Stimulated activated CD8-positive, alpha-beta memory T cell treated with anti-CD3 and anti-CD28 coated beads, Interleukin-2, amount 100 ng/mL, for 1 hour (primary cell): ENCODE results near the gene SRPRB.

Experiments
- DNase-seq, 2 donors: peaks; one replicate each; pipeline ENCODE4 v3.0.0-alpha.2; 2020; ENCODE audit warnings: low read depth in 2 of 2

Gene SRPRB

DNA sequence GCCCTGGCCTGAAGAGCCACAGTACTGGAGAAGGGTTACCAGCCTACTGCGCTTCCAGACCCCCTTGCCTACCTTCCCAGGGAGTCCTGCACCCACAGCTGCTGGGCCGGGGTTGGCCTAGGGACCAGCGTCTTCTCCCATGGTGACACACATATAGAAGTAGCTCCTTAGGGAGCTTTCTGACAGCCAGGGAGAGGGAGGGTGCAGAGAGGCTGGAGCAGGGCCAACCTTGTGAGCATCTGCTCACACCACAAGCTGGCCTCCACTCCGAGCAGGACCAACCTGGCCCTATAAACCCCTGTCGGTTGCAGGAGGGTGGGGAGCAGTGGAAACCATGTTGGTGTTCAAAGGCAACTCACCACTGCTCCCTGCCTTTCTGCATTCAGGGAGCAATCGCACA lies 35.2 kb downstream of the SRPRB start:
- DNase-seq = no peak

- no peak for DNase-seq
These were observed 35.6 kb downstream of the SRPRB start for GRCh38 chr3:133841196-133841595.

- no peak for DNase-seq
These were observed 36.5 kb downstream of the SRPRB start for GRCh38 chr3:133842158-133842557.

- no peak for DNase-seq
These were observed 38.0 kb downstream of the SRPRB start for GRCh38 chr3:133843634-133844033.

DNA sequence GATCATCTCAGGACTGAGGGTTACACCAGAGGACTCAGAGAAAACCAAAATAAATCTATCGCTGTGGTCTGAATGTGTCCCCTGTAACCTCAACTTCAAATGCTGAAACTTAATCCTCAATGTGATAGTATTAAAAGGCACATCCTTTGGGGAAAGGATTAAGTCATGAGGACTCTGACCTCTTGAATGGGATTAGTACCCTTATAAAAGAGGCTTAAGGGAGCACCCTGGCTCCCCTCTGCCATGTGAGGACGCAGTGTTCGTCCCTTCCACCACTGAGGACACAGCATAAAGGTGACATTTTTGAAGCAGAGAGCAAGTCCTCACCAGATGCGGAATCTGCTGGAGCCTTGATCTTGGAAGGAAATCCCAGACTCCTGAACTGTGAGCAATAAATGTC lies 39.5 kb downstream of the SRPRB start:
- DNase-seq = no peak

DNA sequence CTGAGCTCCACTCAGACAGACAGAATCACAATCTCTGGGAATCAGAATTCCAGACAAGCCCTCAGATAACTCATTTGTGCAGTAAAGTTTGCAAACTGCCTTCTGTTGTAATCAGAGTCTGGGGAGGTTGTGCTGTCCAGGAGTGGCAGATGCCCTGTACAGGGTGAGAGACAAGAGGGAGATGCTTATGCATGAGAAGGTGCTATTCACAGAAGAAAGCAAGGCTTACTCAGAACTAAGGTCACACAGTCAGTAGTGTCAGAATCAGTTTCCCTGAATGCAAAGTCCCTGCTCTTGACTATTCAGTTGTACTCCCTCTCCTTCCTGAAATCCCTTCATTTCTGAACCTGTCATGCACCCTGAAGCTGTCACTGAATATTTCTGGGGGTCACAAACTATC lies 43.7 kb downstream of the SRPRB start:
- DNase-seq = no peak

GRCh38 chr3:133850034-133850433 lies 44.4 kb downstream of the SRPRB start:
- DNase-seq = no peak

GRCh38 chr3:133851266-133851906 lies 45.8 kb downstream of the SRPRB start:
- no peak for DNase-seq

DNA sequence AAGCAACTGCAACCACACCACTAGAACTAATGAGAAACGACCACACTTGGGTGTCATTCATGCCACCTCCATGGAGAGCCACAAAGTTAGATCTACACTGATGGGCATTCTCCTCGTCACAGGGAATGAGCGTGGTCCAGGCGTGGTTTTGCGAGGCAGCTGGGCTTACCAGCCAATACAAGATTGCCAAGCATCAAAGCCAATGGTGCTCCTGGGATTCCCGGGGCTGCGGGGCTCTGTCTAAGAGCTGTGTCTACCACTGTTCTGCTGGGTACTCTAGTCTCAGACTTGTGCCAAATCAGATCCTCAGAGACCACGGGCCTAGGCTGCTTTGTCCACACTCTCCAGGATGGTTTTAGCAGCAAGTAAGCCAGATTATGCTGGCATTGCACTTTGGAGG lies 46.3 kb downstream of the SRPRB start:
- DNase-seq = no peak

GRCh38 chr3:133853063-133853924 lies 47.7 kb downstream of the SRPRB start:
- no peak for DNase-seq

- no peak for DNase-seq
These were observed 48.3 kb downstream of the SRPRB start for GRCh38 chr3:133853925-133854227.

DNA sequence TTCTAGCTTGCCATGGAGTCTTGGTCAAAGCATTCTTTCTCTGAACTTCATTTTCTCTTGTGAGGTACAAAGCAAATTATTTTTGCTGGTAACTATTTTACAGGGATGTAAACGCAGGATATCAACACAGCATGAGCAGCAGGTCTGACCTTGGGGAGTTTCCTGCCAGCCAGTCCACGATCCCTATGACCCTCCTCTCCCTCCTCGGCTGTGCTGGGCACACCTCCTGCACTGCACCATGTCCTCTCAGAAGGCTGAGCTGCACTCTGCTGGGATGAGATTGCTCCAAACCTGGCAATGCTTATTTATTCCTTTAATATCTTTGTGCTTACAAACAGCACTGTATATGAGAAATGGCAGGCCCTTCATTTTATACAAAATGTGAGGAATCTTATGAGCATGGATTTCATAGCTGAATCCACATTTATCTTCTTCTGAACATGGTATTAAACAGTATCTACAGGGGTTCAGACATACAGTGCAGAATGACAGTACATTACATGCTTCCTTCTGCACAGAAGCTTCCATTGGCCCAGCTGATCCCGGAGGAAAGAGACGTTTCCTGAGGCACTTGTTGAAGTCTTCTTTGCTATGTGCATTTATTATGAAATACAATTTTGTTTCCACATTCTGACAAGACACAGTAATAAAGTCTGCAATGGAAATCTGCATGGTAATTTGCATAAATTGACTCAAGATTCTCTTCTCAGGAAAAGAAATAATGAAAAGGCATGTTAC lies 48.8 kb downstream of the SRPRB start:
- DNase-seq = no peak

- no peak for DNase-seq
These were observed 49.4 kb downstream of the SRPRB start for GRCh38 chr3:133855002-133855370.

GRCh38 chr3:133855772-133856171 lies 50.2 kb downstream of the SRPRB start:
- no peak for DNase-seq

GRCh38 chr3:133856316-133856715 lies 50.7 kb downstream of the SRPRB start:
- DNase-seq = no peak

- no peak for DNase-seq
These were observed 52.2 kb downstream of the SRPRB start for GRCh38 chr3:133857767-133858166.

- no peak for DNase-seq
These were observed 54.0 kb downstream of the SRPRB start for GRCh38 chr3:133859381-133860234.

DNA sequence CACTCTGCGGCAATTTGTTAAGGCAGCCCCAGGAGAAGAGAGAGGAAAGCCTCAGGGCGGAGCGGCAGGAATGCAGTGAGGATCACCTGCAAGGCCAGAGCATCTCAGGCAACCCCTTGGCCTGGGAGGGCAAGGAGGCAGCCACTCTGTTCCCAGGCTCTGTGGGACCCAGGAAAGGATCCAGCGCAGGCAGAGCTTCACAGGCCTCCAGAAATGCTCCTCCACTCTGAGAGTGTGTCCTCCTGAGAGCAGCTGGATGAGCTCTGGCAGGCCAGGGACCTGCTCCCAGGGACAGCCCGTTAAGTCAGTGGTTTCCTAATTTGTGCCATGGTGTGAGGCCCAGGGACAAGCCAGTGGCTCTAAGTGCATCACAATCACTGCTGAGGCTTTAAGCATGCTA lies 54.9 kb downstream of the SRPRB start:
- no peak for DNase-seq

GRCh38 chr3:133862161-133862560 lies 56.5 kb downstream of the SRPRB start:
- no peak for DNase-seq

DNA sequence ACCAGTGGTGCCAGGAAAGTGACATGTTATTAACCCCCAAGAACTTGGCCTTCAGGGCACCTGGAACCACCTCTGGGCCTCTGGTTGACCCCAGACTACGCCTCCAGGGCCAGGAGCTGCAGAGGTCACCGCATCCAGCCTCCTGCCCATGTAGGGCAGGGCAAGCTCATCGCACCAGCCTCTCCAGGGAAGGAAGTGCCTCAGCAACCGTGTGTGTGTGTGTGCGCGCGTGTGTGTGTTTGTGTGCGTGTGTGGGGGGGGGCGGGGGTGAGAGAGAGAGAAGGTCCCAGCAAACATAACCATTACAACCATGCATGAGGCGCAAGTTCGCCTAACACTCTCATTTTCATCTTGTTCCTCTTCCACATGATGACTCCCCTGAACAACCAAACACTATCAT lies 58.3 kb downstream of the SRPRB start:
- no peak for DNase-seq

DNA sequence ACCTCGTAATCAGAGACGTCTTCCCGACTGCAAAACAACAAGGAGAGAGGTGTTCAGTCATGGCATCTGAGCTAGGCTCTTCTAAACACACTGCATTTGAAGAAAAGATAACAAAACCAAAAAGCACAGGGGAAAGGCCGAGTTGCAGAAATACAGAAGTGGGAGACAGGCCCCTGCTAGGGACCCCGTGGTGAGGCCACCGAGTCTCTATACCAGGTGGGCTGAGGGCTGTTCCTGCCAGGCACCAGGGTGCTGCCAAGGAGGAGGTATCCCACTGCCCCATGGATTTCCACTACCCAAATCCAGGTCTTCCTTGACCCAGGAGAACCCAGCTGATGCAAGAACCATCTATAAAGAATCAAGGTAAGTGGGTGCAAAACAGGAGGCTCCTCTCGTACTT lies 59.0 kb downstream of the SRPRB start:
- DNase-seq = no peak
